GM23248 (cell line): ENCODE measurements around the gene TNNI2.

Experiments used
- EZH2 ChIP-seq: fragments of 200-600 bp; sonication (generic); IDR thresholded peaks from 2 replicates; pipeline ENCODE4 v1.6.1; 2018; ENCODE audit warnings: antibody characterized with exemption, mild to moderate bottlenecking; ENCODE audit not compliant: insufficient read depth, poor library complexity, severe bottlenecking
- EZH2phosphoT487 ChIP-seq: fragments of 200-600 bp; sonication (generic); IDR thresholded peaks from 2 replicates; pipeline ENCODE4 v1.6.1; 2018; ENCODE audit warnings: antibody characterized with exemption, moderate library complexity, mild to moderate bottlenecking, low read depth; ENCODE audit not compliant: insufficient read depth

DNA sequence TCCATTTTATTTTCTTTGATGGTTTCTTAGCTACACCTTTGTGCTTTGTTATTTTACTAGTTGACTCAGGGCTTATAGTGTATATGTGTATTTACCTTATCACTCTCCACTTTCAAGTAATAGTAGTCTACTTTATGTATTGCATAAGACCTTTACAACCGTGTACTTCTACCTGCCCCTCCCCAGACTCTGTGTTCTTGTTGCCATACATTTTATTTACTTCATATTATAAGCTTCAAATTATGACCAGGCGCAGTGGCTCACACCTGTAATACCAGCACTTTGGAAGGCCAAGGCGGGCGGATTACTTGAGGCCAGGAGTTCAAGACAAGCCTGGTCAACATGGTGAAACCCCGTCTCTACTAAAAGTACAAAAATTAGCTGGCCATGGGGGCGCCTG is 46.9 kb upstream of the TNNI2 start:
- TF ChIP-seq EZH2, result no peak
- TF ChIP-seq EZH2phosphoT487, result no peak
